NB4 (cell line): ENCODE measurements around the gene C1RL.
"Not testable (repeated sequence)": the region's sequence is repeated elsewhere in the genome, so short reads cannot be mapped to it uniquely, and the experiment has no call there.

Experiments
- CTCF ChIP-seq: IDR thresholded peaks from one replicate; pipeline ENCODE4 v1.5.1; 2012; ENCODE audit warnings: low read depth, low read length
- MAX ChIP-seq: IDR thresholded peaks from 2 replicates; pipeline ENCODE4 v1.6.1; 2011; ENCODE audit warnings: low read depth, low read length
- MYC ChIP-seq: IDR thresholded peaks from 2 replicates; pipeline ENCODE4 v1.6.1; 2011; ENCODE audit warnings: low read depth, low read length
- POLR2A ChIP-seq: IDR thresholded peaks from 2 replicates; pipeline ENCODE4 v1.6.1; 2011; ENCODE audit warnings: mild to moderate bottlenecking; ENCODE audit not compliant: insufficient read length; ENCODE audit errors: extremely low read depth

GRCh38 chr12:7049445-7049951 is 59.5 kb downstream of the C1RL start:
- not testable (repeated sequence) for TF ChIP-seq POLR2A, CTCF, MAX, MYC
